SK-N-MC (cell line): ENCODE data around the gene SLC1A7.

Experiments
- DNase-seq: peaks from one replicate; pipeline ENCODE4 v3.0.0-alpha.2; 2011; ENCODE audit warnings: low read depth, low spot score
- H3K27ac ChIP-seq: fragments of 200-600 bp; sonication (generic); 2 replicates; pipeline ENCODE4 v1.5.1; 2016; ENCODE audit warnings: mixed run types
- H3K36me3 ChIP-seq: fragments of 200-600 bp; sonication (generic); 2 replicates; pipeline ENCODE4 v1.6.1; 2017; ENCODE audit warnings: antibody characterized with exemption, low read length, mixed read lengths; ENCODE audit not compliant: insufficient read depth
- H3K4me3 ChIP-seq: fragments of 200-600 bp; sonication (generic); 2 replicates; pipeline ENCODE4 v1.5.1; 2016
- H3K9ac ChIP-seq: fragments of 200-600 bp; sonication (generic); 2 replicates; pipeline ENCODE4 v1.8.0; 2017; ENCODE audit warnings: mixed run types, mixed read lengths; ENCODE audit not compliant: insufficient read length
- H3K9me3 ChIP-seq: fragments of 200-600 bp; sonication (generic); 2 replicates; pipeline ENCODE4 v1.6.1; 2017; ENCODE audit warnings: low read depth, mild to moderate bottlenecking, antibody characterized with exemption, low read length, moderate library complexity, mixed read lengths
- EZH2 ChIP-seq: fragments of 200-600 bp; sonication (generic); IDR thresholded peaks from one replicate; pipeline ENCODE4 v1.6.1; 2017; ENCODE audit warnings: antibody characterized with exemption
- FOXP2 ChIP-seq: optimal IDR thresholded peaks from 2 replicates; pipeline ENCODE3; 2011; ENCODE audit warnings: mild to moderate bottlenecking, moderate library complexity; ENCODE audit not compliant: insufficient read depth; ENCODE audit errors: extremely low read length, control extremely low read depth
- POLR2AphosphoS5 ChIP-seq: IDR thresholded peaks from 2 replicates; pipeline ENCODE4 v1.6.1; 2012; ENCODE audit warnings: mild to moderate bottlenecking, low read depth, low read length, borderline replicate concordance

Gene SLC1A7

DNA sequence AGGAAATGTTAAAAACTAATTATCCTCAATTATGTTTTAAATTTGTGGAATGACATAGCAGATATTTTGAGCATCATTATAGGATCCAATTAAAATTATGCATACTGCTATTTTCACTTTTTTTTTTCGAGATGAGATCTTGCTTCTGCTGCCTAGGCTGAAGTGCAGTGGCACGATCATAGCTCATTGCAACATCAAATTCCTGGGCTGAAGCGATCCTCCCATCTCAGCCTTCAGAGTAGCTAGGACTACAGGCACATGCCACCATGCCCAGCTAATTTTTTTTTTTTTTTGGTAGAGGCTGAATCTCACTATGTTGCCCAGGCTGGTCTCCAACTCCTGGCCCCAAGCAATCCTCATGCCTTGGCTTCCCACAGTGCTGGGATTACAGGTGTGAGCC, 11.3 kb upstream of the SLC1A7 start:
- H3K4me3 ChIP-seq = no peak overlapping the region
- no peak for TF ChIP-seq EZH2
- TF ChIP-seq POLR2AphosphoS5 = no peak
- TF ChIP-seq FOXP2 = no peak
- H3K36me3 ChIP-seq = no peaks in the 10 kb centered on the region
- H3K27ac ChIP-seq = no peak overlapping the region
- no peaks in the 10 kb centered on the region for H3K9me3 ChIP-seq
- no peak overlapping the region for H3K9ac ChIP-seq
- no peak for DNase-seq

DNA sequence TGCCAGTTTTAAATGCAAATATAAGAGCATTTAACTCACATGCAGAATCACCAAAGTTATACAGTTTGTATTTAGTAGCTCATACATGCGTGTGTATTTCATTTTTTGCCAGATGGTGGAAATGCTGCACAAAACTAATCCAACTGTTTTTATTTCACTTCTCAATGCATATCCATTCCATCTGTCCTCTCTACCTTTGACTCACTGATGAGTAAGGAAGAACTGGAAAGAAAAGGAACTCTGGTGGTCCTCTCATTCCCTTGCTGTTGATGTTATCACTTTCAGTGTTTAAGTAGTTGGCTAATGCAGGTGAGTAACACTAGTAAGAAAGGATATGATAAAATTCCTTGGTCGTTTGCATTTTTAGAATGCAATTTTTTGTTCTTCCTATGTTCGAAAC, 5.7 kb upstream of the SLC1A7 start:
- DNase-seq = no peak
- Histone ChIP-seq H3K36me3 (no peaks in the 10 kb centered on the region), H3K9me3 (no peaks in the 10 kb centered on the region), H3K9ac (no peak overlapping the region), H3K27ac (no peak overlapping the region), H3K4me3 (no peak overlapping the region)
- TF ChIP-seq EZH2 (no peak), POLR2AphosphoS5 (no peak), FOXP2 (no peak)

- Histone ChIP-seq H3K9ac (peak overlapping the region; percentile 69), H3K9me3 (no peaks in the 10 kb centered on the region), H3K27ac (peak overlapping the region; percentile 92), H3K36me3 (no peaks in the 10 kb centered on the region), H3K4me3 (peak overlapping the region; percentile 10; the same call in 1 of the 2 replicates)
- peak; percentile 39 for DNase-seq
- TF ChIP-seq POLR2AphosphoS5 = no peak
- no peak for TF ChIP-seq EZH2
- TF ChIP-seq FOXP2 = no peak
Measured at GRCh38 chr1:53147174-53147573, 4.7 kb upstream of the SLC1A7 start.

- TF ChIP-seq EZH2 (no peak), POLR2AphosphoS5 (no peak), FOXP2 (peak; percentile 41)
- Histone ChIP-seq H3K4me3 (peak overlapping the region; percentile 52), H3K27ac (peak overlapping the region; percentile 92), H3K9me3 (no peaks in the 10 kb centered on the region), H3K9ac (peak overlapping the region; percentile 69), H3K36me3 (no peaks in the 10 kb centered on the region)
- peak; percentile 44 for DNase-seq
Measured at GRCh38 chr1:53145942-53146708, 3.7 kb upstream of the SLC1A7 start.

GRCh38 chr1:53145619-53145941, 3.1 kb upstream of the SLC1A7 start:
- no peak overlapping the region for H3K9ac ChIP-seq
- H3K4me3 ChIP-seq = peak overlapping the region; percentile 52; the same call in 1 of the 2 replicates
- no peaks in the 10 kb centered on the region for H3K9me3 ChIP-seq
- DNase-seq = no peak
- TF ChIP-seq EZH2 (no peak), POLR2AphosphoS5 (no peak), FOXP2 (no peak)
- H3K27ac ChIP-seq = peak overlapping the region; percentile 92
- H3K36me3 ChIP-seq = no peaks in the 10 kb centered on the region

GRCh38 chr1:53145051-53145600, 2.7 kb upstream of the SLC1A7 start:
- Histone ChIP-seq H3K4me3 (no peak overlapping the region), H3K27ac (peak overlapping the region; percentile 92)

GRCh38 chr1:53144201-53144600, 1.8 kb upstream of the SLC1A7 start:
- TF ChIP-seq POLR2AphosphoS5 = no peak
- TF ChIP-seq EZH2 = no peak
- no peak overlapping the region for H3K4me3 ChIP-seq
- no peaks in the 10 kb centered on the region for H3K36me3 ChIP-seq
- no peak overlapping the region for H3K27ac ChIP-seq
- DNase-seq = no peak
- H3K9ac ChIP-seq = no peak overlapping the region
- no peaks in the 10 kb centered on the region for H3K9me3 ChIP-seq

More at GRCh38 chr1:53145051-53145600, 2.7 kb upstream of the SLC1A7 start:
- Histone ChIP-seq H3K9ac (no peak overlapping the region), H3K36me3 (no peaks in the 10 kb centered on the region), H3K9me3 (no peaks in the 10 kb centered on the region)
- TF ChIP-seq POLR2AphosphoS5 (no peak), FOXP2 (no peak), EZH2 (no peak)
- DNase-seq = no peak

GRCh38 chr1:53143527-53143926, 1.1 kb upstream of the SLC1A7 start:
- no peak overlapping the region for H3K4me3 ChIP-seq
- TF ChIP-seq FOXP2 (no peak), EZH2 (no peak)
- DNase-seq = no peak
- no peaks in the 10 kb centered on the region for H3K9me3 ChIP-seq
- no peak overlapping the region for H3K27ac ChIP-seq
- H3K9ac ChIP-seq = no peak overlapping the region
- H3K36me3 ChIP-seq = no peaks in the 10 kb centered on the region

DNA sequence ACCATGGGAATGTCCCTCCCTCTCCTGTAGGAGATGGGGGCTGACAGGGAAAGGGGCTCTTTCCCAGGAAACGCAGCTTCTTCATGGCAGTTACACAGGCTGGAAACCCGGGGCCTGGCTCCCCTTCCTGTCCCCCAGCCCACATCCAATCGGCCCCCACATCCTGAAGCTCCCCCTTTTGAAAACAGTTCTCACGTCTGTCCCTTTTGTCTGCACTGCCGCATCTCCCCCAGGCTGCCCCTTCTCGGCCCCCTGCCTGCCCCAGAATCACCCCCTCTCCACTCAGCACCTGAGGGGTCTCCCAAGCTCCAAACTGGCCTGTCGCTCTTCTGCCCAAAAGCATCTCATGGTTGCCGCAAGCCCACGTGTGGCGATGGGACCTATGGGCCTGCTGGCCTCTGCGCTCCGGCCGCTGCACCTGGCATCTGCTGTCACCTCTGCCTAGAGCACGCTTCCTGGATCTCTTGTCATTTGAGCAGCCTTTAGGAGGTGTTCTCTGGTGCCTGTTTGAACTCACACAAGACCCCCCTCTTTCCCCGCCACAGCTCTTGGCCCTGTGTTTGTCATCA, 867 bp downstream of the SLC1A7 start:
- Histone ChIP-seq H3K36me3 (no peaks in the 10 kb centered on the region), H3K4me3 (no peak overlapping the region), H3K9me3 (no peaks in the 10 kb centered on the region; the same call in 1 of the 2 replicates), H3K27ac (no peak overlapping the region), H3K9ac (no peak overlapping the region)
- no peak for DNase-seq
- TF ChIP-seq EZH2 (no peak), POLR2AphosphoS5 (no peak), FOXP2 (no peak)
